Sigmoid colon (tissue), 4 donors: ENCODE data around the gene KCP.

Experiments
- CTCF ChIP-seq, 4 experiments: fragments of 450-650 bp in 3 of 4; fragments of 200-600 bp in 1 of 4; IDR thresholded peaks; one replicate each; pipeline ENCODE4 v1.5.1; 2016 to 2019; ENCODE audit warnings: antibody characterized with exemption in 4 of 4, mild to moderate bottlenecking in 3 of 4, moderate library complexity in 2 of 4
- POLR2AphosphoS5 ChIP-seq, 4 donors: sonication (generic); formaldehyde crosslinking; IDR thresholded peaks; one replicate each; pipeline ENCODE4 v1.6.1; 2017; ENCODE audit warnings: antibody characterized with exemption in 4 of 4

- TF ChIP-seq CTCF (IDR thresholded peaks at IDR 0.05) (no peak), POLR2AphosphoS5 (IDR thresholded peaks at IDR 0.05) (peak in 1 of 4 donors; percentile 39)
Measured at GRCh38 chr7:128844777-128845311, 65.7 kb downstream of the KCP start.
